ENCODE results near the gene ATG3.
A peak's percentile ranks its signal among the peaks of the same experiment; 100 is the strongest.
"Not testable (repeated sequence)": the region's sequence is repeated elsewhere in the genome, so short reads cannot be mapped to it uniquely, and the experiment has no call there.

ATG3 gene

DNA sequence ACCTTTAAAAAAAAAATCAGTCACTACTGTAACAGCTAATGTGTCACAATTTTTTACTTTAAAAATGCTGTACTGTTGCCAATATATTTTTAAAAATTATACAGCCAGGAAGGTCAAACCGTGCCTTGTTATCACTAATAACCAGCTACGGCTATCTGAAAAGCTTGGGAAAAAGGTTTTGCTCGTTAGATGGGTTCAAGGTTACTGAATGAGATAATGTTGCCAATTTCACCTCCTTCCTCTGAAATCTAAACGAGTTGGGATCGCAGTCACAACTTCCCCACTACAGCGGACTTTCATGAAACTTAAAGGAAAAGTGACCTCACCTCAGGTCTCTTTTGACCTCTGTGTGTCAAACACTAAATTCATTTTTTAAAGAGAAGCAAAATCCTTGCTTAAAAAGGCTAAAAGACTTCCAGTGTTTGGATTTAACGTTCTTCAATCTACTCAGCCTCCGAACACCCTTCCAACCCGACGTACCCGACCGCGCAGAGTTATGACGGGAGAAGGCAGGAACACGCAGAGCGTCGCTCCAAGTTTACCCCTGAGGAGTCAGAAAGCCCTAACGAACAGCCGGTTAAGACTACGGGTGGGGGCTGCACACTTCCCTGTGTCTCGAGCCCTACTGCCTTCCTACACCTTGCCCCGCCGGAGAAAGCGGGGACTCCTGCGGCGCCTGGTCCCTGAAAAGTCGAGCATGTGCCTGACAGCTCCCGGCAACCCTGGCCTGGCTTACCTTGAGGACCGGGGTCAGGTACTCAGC is 860 bp downstream of the ATG3 start:
- peak; percentile 75 for DNase-seq (ENCODE audit: low read depth in 2 of 2)

GRCh38 chr3:112560307-112560706 is 1.5 kb downstream of the ATG3 start:
- no peak for DNase-seq (ENCODE audit: low read depth in 2 of 2)

DNA sequence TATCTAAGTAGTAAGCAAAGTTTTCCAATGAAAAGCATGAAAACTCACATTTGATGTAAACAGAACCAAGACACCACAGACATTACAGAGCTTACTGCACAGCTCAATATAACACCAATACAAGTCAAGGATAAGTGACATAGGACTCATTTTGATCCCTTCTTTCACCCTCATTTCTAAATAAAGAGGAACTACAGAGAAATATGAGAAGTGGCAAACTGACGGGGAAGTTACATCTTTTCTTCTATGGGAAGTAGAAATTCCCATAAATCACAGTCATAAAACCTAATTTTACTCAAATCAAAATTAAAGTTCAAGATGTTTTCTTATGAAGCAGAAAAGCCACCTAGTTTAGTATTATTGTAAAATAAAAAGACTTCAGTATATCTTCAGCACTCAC is 3.8 kb downstream of the ATG3 start:
- no peak for DNase-seq (ENCODE audit: low read depth in 2 of 2)

- DNase-seq (ENCODE audit: low read depth in 2 of 2): no peak
Observed at GRCh38 chr3:112555535-112556170, 6.1 kb downstream of the ATG3 start.

DNA sequence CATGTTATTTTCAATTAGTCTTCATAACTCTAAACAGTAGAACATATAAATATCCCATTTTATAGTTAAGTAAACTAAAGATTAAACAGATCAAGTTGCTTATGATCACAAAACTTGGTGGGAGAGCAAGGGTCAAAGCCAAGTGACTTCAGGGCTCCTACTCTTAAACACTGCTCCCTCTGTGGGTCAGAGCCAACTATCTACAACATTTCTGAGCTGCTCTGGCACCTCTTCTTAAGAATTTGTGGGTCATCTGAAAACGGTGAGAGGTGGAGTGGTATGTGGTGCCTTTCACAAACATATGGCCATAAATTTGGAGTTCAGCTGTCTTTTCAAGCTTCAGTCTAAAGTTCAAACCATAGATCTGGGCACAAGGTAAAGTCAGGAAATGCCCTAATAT is 10.9 kb downstream of the ATG3 start:
- DNase-seq (ENCODE audit: low read depth in 2 of 2): no peak

GRCh38 chr3:112546216-112546759 is 15.5 kb downstream of the ATG3 start:
- no peak for DNase-seq (ENCODE audit: low read depth in 2 of 2)

GRCh38 chr3:112539825-112540650 is 21.7 kb downstream of the ATG3 start:
- no peak for DNase-seq (ENCODE audit: low read depth in 2 of 2)

- no peak for DNase-seq (ENCODE audit: low read depth in 2 of 2)
Observed at GRCh38 chr3:112531358-112531781, 30.4 kb downstream of the ATG3 start.

- DNase-seq (ENCODE audit: low read depth in 2 of 2): no peak
Observed at GRCh38 chr3:112530573-112530972, 31.2 kb downstream of the ATG3 start.

- DNase-seq (ENCODE audit: low read depth in 2 of 2): not testable (repeated sequence)
Observed at GRCh38 chr3:112524127-112524526, 37.6 kb downstream of the ATG3 start.

GRCh38 chr3:112519424-112520001 is 42.2 kb downstream of the ATG3 start:
- peak in 1 of 2 donors; percentile 23 for DNase-seq (ENCODE audit: low read depth in 2 of 2)

- DNase-seq (ENCODE audit: low read depth in 2 of 2): not testable (repeated sequence)
Observed at GRCh38 chr3:112518970-112519369, 42.8 kb downstream of the ATG3 start.

DNA sequence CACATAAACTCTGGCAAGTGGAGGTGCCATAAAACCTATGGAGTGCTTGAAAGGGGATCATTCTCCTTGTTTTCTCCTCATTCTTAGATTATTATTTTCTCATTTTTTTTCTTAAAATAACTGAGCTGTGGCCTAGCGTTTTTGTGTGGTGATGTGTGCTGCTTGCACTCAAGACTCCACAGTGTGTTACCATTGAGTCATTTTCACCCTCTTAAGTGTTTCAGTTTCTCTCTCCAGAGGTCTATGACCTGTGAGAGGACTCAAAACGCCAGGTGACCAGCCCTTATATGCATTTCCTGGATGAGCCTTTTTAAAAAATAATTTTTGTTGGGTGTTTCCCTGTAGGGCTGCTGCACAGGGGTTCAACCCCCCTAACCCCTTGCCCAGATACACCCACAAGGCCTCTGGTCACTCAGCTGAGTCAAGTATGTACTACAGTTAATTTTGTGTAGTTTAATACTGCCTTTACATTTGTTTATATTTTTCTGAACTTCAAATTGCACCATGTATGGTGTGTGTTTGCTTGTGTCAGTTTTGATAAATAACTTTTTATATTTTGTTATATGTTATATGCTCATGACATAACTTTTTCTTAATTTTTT is 47.1 kb downstream of the ATG3 start:
- DNase-seq (ENCODE audit: low read depth in 2 of 2): no peak

GRCh38 chr3:112512320-112512719 is 49.4 kb downstream of the ATG3 start:
- DNase-seq (ENCODE audit: low read depth in 2 of 2): no peak

DNA sequence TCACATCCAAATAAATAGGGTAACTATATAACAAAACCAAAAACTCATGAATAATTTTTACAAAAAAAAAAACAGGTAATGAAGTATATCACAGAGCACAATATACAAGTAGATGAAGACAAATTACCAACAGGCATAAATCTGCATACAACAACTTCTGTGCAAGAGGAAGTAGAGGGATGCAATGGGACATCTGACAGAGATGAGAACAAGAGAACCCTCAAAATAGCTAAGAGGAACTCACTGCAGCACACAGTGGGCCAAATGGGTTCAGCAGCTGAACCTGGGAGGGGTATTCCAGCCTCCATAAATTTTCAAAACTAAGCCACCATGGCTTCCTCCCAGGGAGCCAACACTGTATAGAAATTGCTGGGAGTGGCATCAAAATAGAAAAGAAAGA is 52.9 kb downstream of the ATG3 start:
- DNase-seq (ENCODE audit: low read depth in 2 of 2): no peak

DNA sequence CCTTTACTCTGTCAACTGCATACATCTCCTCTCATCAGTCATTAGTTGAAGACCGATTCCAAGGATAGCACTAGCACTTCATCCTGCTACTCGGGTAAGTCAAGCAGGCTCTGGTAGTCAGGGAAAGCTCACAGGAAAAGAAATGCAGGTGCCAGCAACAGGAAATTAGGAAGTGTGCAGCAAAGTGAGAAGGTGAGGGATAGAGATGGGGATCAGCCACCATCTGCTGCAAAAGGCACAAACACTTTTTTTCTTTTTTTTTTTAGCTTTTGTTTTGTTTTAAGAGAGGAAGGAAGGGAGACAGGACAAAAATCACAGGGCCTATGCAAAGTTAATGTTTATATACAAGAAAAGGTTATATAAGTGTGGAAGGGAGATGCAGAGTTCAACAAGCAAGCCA is 53.5 kb downstream of the ATG3 start:
- no peak for DNase-seq (ENCODE audit: low read depth in 2 of 2)

DNA sequence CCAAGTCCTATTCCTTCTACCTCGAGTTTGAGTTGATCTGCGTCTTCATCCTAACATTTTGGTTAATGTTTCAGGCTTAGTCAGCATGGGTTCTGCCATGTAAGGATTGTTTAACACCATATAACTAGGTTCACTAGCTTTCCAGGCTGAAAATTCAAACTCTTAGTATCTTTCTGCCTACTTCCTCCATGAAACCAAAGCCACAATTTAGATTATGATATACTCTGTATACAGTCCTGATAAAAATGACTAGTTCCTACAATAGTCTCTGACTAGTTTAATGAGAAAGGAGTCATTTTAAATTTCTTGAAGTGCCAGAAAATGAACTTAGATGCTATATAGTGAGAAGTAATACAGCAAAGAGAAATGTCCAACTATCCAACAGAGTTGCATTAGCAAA is 55.9 kb downstream of the ATG3 start:
- no peak for DNase-seq (ENCODE audit: low read depth in 2 of 2)

DNA sequence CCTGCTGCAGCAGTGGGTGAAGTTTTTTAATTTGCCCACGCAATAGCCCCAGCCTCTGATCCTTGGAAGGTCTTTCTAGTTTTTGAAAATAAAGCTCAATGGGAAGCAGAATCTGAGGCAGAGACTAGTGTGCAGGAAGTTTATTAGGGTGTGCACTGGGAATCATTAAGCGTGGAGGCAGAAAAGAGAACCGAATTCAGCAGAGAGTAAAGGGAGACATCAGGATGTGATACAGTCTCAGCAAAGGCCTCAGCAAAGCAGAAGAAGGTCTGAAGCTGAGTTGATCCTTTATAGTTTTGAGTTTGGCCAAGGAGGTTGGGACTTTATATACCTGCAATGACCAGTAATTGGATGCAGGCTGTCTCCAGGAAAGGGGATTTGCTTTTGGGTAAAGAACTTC is 57.6 kb downstream of the ATG3 start:
- DNase-seq (ENCODE audit: low read depth in 2 of 2): no peak

GRCh38 chr3:112503304-112503972 is 58.3 kb downstream of the ATG3 start:
- DNase-seq (ENCODE audit: low read depth in 2 of 2): no peak

DNA sequence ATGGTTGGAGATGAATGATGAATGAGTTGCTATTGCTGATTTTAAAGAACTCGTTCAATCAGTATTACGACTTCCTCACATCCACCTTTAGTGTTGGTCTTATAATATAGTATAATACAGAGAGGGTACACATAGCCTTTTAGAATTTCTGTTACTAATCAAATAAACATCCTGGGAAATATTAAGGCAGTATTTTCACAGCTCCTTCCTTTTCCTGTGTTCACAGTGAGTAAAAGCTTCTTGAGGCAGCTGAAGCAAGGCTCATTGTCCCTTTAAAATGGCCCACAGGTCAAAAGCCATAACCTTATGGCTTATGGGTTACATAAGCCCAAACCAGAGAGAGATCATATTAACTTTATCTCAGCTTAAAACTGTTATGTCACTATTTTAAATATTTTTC is 61.1 kb downstream of the ATG3 start:
- no peak for DNase-seq (ENCODE audit: low read depth in 2 of 2)

Data from stimulated activated CD4-positive, alpha-beta T cell treated with anti-CD3 and anti-CD28 coated beads, Interleukin-4, amount 100 ng/mL, for 48 hours (primary cell).